Activated T-helper 1 cell treated with anti-CD3 and anti-CD28 coated beads, Interleukin-12 subunit alpha, Interleukin-12 subunit beta, Interleukin-2, Interleukin-4 antibody, amounts not matched to agents 30 ng/mL and 10 ng/mL and 1 ng/mL, durations not matched to agents 14 hours and 24 hours and 36 hours (primary cell): ENCODE data around the gene FBXO41. TPM values are rescaled to one million over a fixed set of nuclear protein-coding genes. Genes with fewer than 3 reads are reported as not detected.

Source experiments
- DNase-seq: peaks from one replicate; pipeline ENCODE4 v3.0.0; 2021; ENCODE audit warnings: low spot score
- H3K27ac Mint-ChIP-seq: one replicate; pipeline ENCODE4 v1.8.0; 2021; ENCODE audit warnings: mild to moderate bottlenecking, mixed read lengths
- H3K27me3 Mint-ChIP-seq: one replicate; pipeline ENCODE4 v1.8.0; 2022; ENCODE audit warnings: mild to moderate bottlenecking, moderate library complexity, mixed read lengths; ENCODE audit not compliant: insufficient read depth
- H3K36me3 Mint-ChIP-seq: one replicate; pipeline ENCODE4 v1.8.0; 2021; ENCODE audit warnings: low read depth, mixed read lengths
- H3K4me1 Mint-ChIP-seq: one replicate; pipeline ENCODE4 v1.8.0; 2021; ENCODE audit warnings: low read depth, mixed read lengths
- H3K4me3 Mint-ChIP-seq: one replicate; pipeline ENCODE4 v1.8.0; 2021; ENCODE audit warnings: mild to moderate bottlenecking, moderate library complexity, mixed read lengths
- H3K9me3 Mint-ChIP-seq: one replicate; pipeline ENCODE4 v1.8.0; 2021; ENCODE audit warnings: mixed read lengths
- intact Hi-C: fragments of 100-400 bp; cut with micrococcal nuclease; formaldehyde crosslinking; loops from one replicate; pipeline ENCODE4 v1.15.1; 2024
- total RNA-seq: library from RNA; stranded (reverse); gene quantifications from 2 replicates; pipeline ENCODE4 v1.2.3, GENCODE V29; 2022

The FBXO41 gene
- total RNA-seq, 1 donor from 2014 or later, result 29.3 TPM

GRCh38 chr2:73223821-73224220, 60.5 kb downstream of the FBXO41 start:
- Mint-ChIP-seq H3K9me3 (no peaks in the 10 kb centered on the region), H3K36me3 (peaks cover 17% of the 10 kb centered on the region), H3K27ac (no peak overlapping the region), H3K4me3 (no peak overlapping the region), H3K4me1 (no peaks in the 10 kb centered on the region), H3K27me3 (no peaks in the 10 kb centered on the region)
- DNase-seq, result no peak
- intact Hi-C loops, result no loop called here

- H3K4me3 Mint-ChIP-seq, result no peak overlapping the region
- intact Hi-C loops, result no loop called here
- DNase-seq, result no peak
- no peak overlapping the region for H3K27ac Mint-ChIP-seq
- no peaks in the 10 kb centered on the region for H3K27me3 Mint-ChIP-seq
- H3K4me1 Mint-ChIP-seq, result peaks cover 24% of the 10 kb centered on the region
- H3K36me3 Mint-ChIP-seq, result peaks cover 17% of the 10 kb centered on the region
- H3K9me3 Mint-ChIP-seq, result no peaks in the 10 kb centered on the region
Observed at GRCh38 chr2:73218298-73218697, 66.0 kb downstream of the FBXO41 start.

- DNase-seq, result no peak
- H3K36me3 Mint-ChIP-seq, result peaks cover 15% of the 10 kb centered on the region
- H3K9me3 Mint-ChIP-seq, result no peaks in the 10 kb centered on the region
- H3K27me3 Mint-ChIP-seq, result no peaks in the 10 kb centered on the region
- peaks cover 28% of the 10 kb centered on the region for H3K4me1 Mint-ChIP-seq
- H3K27ac Mint-ChIP-seq, result no peak overlapping the region
- intact Hi-C loops, result no loop called here
- no peak overlapping the region for H3K4me3 Mint-ChIP-seq
Observed at GRCh38 chr2:73217826-73218225, 66.5 kb downstream of the FBXO41 start.

GRCh38 chr2:73217160-73217559, 67.1 kb downstream of the FBXO41 start:
- Mint-ChIP-seq H3K36me3 (peaks cover 10% of the 10 kb centered on the region), H3K4me3 (no peak overlapping the region), H3K4me1 (peaks cover 31% of the 10 kb centered on the region), H3K27ac (no peak overlapping the region), H3K27me3 (no peaks in the 10 kb centered on the region), H3K9me3 (no peaks in the 10 kb centered on the region)
- intact Hi-C loops, result no loop called here
- DNase-seq, result no peak

- Mint-ChIP-seq H3K36me3 (peaks cover 2% of the 10 kb centered on the region), H3K27me3 (no peaks in the 10 kb centered on the region), H3K4me1 (peaks cover 31% of the 10 kb centered on the region), H3K27ac (peak overlapping the region; percentile 49), H3K4me3 (peak overlapping the region; percentile 94), H3K9me3 (no peaks in the 10 kb centered on the region)
- no peak for DNase-seq
- intact Hi-C loops, result no loop called here
Observed at GRCh38 chr2:73215254-73215653, 69.0 kb downstream of the FBXO41 start.

GRCh38 chr2:73214120-73215035, 69.9 kb downstream of the FBXO41 start, which contains the start of gene SMYD5:
Gene SMYD5 (plus strand): TSS chr2:73214245. CDS start chr2:73214267, 22 bp downstream.
- H3K36me3 Mint-ChIP-seq, result peaks cover 2% of the 10 kb centered on the region
- H3K4me3 Mint-ChIP-seq, result peak within 1 kb of the TSS; percentile 94
- peak; percentile 85 for DNase-seq
- H3K27me3 Mint-ChIP-seq, result no peaks in the 10 kb centered on the region
- peaks cover 31% of the 10 kb centered on the region for H3K4me1 Mint-ChIP-seq
- no peaks in the 10 kb centered on the region for H3K9me3 Mint-ChIP-seq
- intact Hi-C loops, result loop anchor here (1.0 to 5.0 kb wide), 6 partner anchors 19 to 523 kb away; partner anchors contain the start of genes FBXO41, PRADC1, SFXN5 and TPRKB
- peak within 1 kb of the TSS; percentile 89 for H3K27ac Mint-ChIP-seq

GRCh38 chr2:73212448-73213176, 71.7 kb downstream of the FBXO41 start:
- DNase-seq, result peak; percentile 55
- Mint-ChIP-seq H3K27me3 (peaks cover 3% of the 10 kb centered on the region), H3K4me3 (no peak overlapping the region), H3K9me3 (no peaks in the 10 kb centered on the region), H3K36me3 (peaks cover 2% of the 10 kb centered on the region), H3K27ac (no peak overlapping the region), H3K4me1 (peaks cover 31% of the 10 kb centered on the region)
- intact Hi-C loops, result loop anchor here (1.0 to 5.0 kb wide), 6 partner anchors 35 to 1632 kb away; partner anchors contain the start of gene TPRKB

- H3K36me3 Mint-ChIP-seq, result peaks cover 2% of the 10 kb centered on the region
- H3K27me3 Mint-ChIP-seq, result peaks cover 3% of the 10 kb centered on the region
Observed at GRCh38 chr2:73212098-73212447, 72.2 kb downstream of the FBXO41 start.

GRCh38 chr2:73210696-73211095, 73.6 kb downstream of the FBXO41 start:
- Mint-ChIP-seq H3K27ac (no peak overlapping the region), H3K4me3 (no peak overlapping the region), H3K4me1 (peaks cover 28% of the 10 kb centered on the region), H3K27me3 (peaks cover 9% of the 10 kb centered on the region), H3K9me3 (no peaks in the 10 kb centered on the region), H3K36me3 (peaks cover 2% of the 10 kb centered on the region)
- intact Hi-C loops, result loop anchor here (5.0 kb wide), 1 partner anchor 527 kb away; the partner anchor contains the start of gene TPRKB
- DNase-seq, result no peak

More at GRCh38 chr2:73212098-73212447, 72.2 kb downstream of the FBXO41 start:
- H3K9me3 Mint-ChIP-seq, result no peaks in the 10 kb centered on the region
- intact Hi-C loops, result loop anchor here (1.0 to 5.0 kb wide), 6 partner anchors 35 to 1633 kb away; partner anchors contain the start of gene TPRKB
- H3K27ac Mint-ChIP-seq, result no peak overlapping the region
- no peak overlapping the region for H3K4me3 Mint-ChIP-seq
- H3K4me1 Mint-ChIP-seq, result peaks cover 31% of the 10 kb centered on the region
- no peak for DNase-seq

- intact Hi-C loops, result loop anchor here (5.0 kb wide), 1 partner anchor 527 kb away; the partner anchor contains the start of gene TPRKB
Observed at GRCh38 chr2:73210019-73210418, 74.3 kb downstream of the FBXO41 start.

GRCh38 chr2:73208258-73208657, 76.0 kb downstream of the FBXO41 start:
- DNase-seq, result no peak
- Mint-ChIP-seq H3K9me3 (no peaks in the 10 kb centered on the region), H3K27me3 (peaks cover 26% of the 10 kb centered on the region), H3K4me1 (peaks cover 7% of the 10 kb centered on the region), H3K27ac (no peak overlapping the region), H3K36me3 (no peaks in the 10 kb centered on the region), H3K4me3 (no peak overlapping the region)
- intact Hi-C loops, result no loop called here

More at GRCh38 chr2:73210019-73210418, 74.3 kb downstream of the FBXO41 start:
- DNase-seq, result no peak
- no peaks in the 10 kb centered on the region for H3K9me3 Mint-ChIP-seq
- no peak overlapping the region for H3K27ac Mint-ChIP-seq
- H3K4me1 Mint-ChIP-seq, result peaks cover 21% of the 10 kb centered on the region
- H3K27me3 Mint-ChIP-seq, result peaks cover 13% of the 10 kb centered on the region
- H3K4me3 Mint-ChIP-seq, result no peak overlapping the region
- peaks cover 2% of the 10 kb centered on the region for H3K36me3 Mint-ChIP-seq

GRCh38 chr2:73205611-73206010, 78.7 kb downstream of the FBXO41 start:
- no peaks in the 10 kb centered on the region for H3K36me3 Mint-ChIP-seq
- H3K4me3 Mint-ChIP-seq, result no peak overlapping the region
- no peaks in the 10 kb centered on the region for H3K4me1 Mint-ChIP-seq
- no peak overlapping the region for H3K27ac Mint-ChIP-seq
- intact Hi-C loops, result loop anchor here (2.0 kb wide), 1 partner anchor 129 kb away; no protein-coding TSS in a partner anchor
- no peaks in the 10 kb centered on the region for H3K9me3 Mint-ChIP-seq
- H3K27me3 Mint-ChIP-seq, result peaks cover 40% of the 10 kb centered on the region
- no peak for DNase-seq
